Measurements from ENCODE around the gene ETFBKMT. TPM values are rescaled to one million over a fixed set of nuclear protein-coding genes. Genes with fewer than 3 reads are reported as not detected.

ETFBKMT gene
- polyA plus RNA-seq, 1 of the 3 experiments (the other 2 are of a cell fraction), result 1.6 TPM

DNA sequence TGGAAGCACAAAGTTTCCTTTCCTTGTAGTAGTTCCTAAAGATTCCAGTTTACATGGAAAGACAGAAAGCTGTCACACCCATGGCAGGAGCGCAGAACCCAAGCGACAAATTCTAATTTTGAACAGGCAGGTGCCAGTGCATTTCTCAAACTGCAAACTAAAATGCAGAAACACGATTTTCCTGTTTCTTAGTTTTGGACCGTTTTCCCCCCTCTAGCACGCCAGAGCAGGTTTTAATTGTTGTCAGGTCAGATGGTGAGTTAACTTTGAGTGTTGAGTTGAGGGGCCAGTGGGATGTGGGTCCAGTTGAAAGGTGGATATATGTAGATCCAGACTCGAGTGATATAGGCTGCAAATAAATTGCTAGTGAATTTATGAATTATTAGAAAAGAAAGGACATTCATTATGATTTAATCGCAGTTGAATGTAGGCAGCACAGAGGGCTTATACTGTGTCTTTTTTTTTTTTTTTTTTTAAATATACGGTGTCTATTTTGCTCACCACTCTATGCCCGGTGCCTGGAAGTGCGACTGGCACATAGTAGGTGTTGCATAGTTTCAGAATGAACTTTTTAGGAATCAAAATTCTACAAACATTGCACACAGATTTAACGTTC, 909 bp upstream of the ETFBKMT start:
- Histone ChIP-seq H2AFZ (ENCODE audit: low read depth) (peak overlapping the region; percentile 96), H3K9me3 (no peaks in the 10 kb centered on the region), H3K4me3 (ENCODE audit: low read depth in 2 of 2, low read length in 1 of 2) (peak overlapping the region; percentile 80 to 95), H3K27ac (ENCODE audit: low read depth in 2 of 2, low read length in 1 of 2) (peak overlapping the region; percentile 94 to 97; a peak in 3 of 4 replicates), H4K20me1 (ENCODE audit: insufficient read depth) (no peaks in the 10 kb centered on the region), H3K4me2 (peak overlapping the region; percentile 88), H3K79me2 (ENCODE audit: insufficient read depth) (no peaks in the 10 kb centered on the region), H3K9me2 (no peaks in the 10 kb centered on the region), H3F3A (replicated peaks; ENCODE audit: insufficient read depth) (peaks cover 5% of the 10 kb centered on the region), H3K4me1 (ENCODE audit: control insufficient read depth in 1 of 2, insufficient read depth in 2 of 2, low read depth in 1 of 2, low read length in 1 of 2) (peaks cover 4 to 8% of the 10 kb centered on the region in 2 experiments; a peak in 1 of 4 replicates), H3K9ac (peak overlapping the region; percentile 81), H3K27me3 (ENCODE audit: insufficient read depth) (no peaks in the 10 kb centered on the region), H3K36me3 (replicated peaks in 1 of 2; ENCODE audit: control insufficient read depth in 1 of 2, insufficient read depth in 2 of 2, low read length in 1 of 2) (no peaks in the 10 kb centered on the region)
- DNase-seq, result peak; percentile 10
- ChIA-PET CTCF (interaction anchor here (1.0 to 1.9 kb wide), 5 partner anchors 23 to 1014 kb away, joined by 3 to 5 read pairs (median 4); no protein-coding TSS in a partner anchor), POLR2A (interaction anchor here (0.6 to 0.8 kb wide), 2 partner anchors 302 to 737 kb away, joined by 3 to 5 read pairs; no protein-coding TSS in a partner anchor)
- TF ChIP-seq PBX3 (IDR thresholded peaks at IDR 0.05), result no peak
- 0 out of 2 replicates have a peak, but pooled peaks have one; percentile 4 for TF ChIP-seq RFX5 (IDR thresholded peaks at IDR 0.05; ENCODE audit: low read length)
- 19% methylated on average over 11 of the region's 11 CpGs for WGBS (ENCODE audit: low lambda C conversion rate)

DNA sequence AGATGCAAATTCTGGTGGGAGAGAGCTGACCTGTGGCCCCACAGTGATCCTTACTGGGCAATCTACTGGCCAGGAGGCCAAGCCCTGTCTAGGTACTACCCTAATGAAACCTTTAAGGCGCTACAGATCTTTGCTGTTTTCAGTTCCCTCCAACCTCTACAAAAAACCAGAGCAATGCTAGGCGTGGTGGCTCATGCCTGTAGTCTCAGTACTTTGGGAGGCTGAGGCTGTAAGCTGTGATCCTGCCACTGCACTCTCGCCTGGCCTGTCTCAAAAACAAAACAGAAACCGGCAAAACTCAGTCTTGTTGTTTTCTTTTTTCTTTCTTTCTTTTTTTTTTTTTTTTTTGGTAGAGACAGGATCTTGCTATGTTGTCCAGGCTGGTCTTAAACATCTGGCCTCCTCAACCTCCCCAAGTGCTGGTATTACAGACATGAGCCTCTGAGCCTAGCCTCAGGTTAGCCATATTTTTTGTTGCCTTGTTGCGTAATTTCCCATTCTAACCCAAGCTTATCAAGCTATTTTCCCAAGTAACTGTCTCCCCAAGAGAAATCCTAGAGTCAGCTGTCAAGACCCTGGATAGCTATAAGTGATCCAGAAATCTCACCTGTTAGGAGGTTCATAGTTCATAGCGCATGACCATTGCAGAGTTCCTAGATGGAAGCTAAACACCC, 2.8 kb downstream of the ETFBKMT start:
- no peaks in the 10 kb centered on the region for H3K79me2 ChIP-seq (ENCODE audit: insufficient read depth)
- no peak overlapping the region for H3K4me2 ChIP-seq
- no peak for DNase-seq
- no peaks in the 10 kb centered on the region for H3K9me3 ChIP-seq
- peaks cover 5% of the 10 kb centered on the region for H3F3A ChIP-seq (replicated peaks; ENCODE audit: insufficient read depth)
- H3K9ac ChIP-seq, result no peak overlapping the region
- no peaks in the 10 kb centered on the region for H3K27me3 ChIP-seq (ENCODE audit: insufficient read depth)
- H3K4me3 ChIP-seq (ENCODE audit: low read depth in 2 of 2, low read length in 1 of 2), result no peak overlapping the region
- TF ChIP-seq TAF1 (IDR thresholded peaks at IDR 0.05; ENCODE audit: borderline replicate concordance, low read depth, low read length) (no peak), PBX3 (IDR thresholded peaks at IDR 0.05) (no peak), RAD21 (IDR thresholded peaks at IDR 0.05; ENCODE audit: low read length) (no peak)
- H2AFZ ChIP-seq (ENCODE audit: low read depth), result no peak overlapping the region
- WGBS (ENCODE audit: low lambda C conversion rate), result 94% methylated on average over 5 of the region's 6 CpGs
- CTCF ChIA-PET, result interaction anchor here (0.6 to 1.8 kb wide), 3 partner anchors 10 to 645 kb away, joined by 3 to 6 read pairs (median 3); no protein-coding TSS in a partner anchor
- no peaks in the 10 kb centered on the region for H4K20me1 ChIP-seq (ENCODE audit: insufficient read depth)
- POLR2A ChIA-PET, result no interaction called here
- no peaks in the 10 kb centered on the region for H3K9me2 ChIP-seq
- H3K36me3 ChIP-seq (replicated peaks in 1 of 2; ENCODE audit: control insufficient read depth in 1 of 2, insufficient read depth in 2 of 2, low read length in 1 of 2), result peaks cover 0 to 9% of the 10 kb centered on the region in 2 experiments
- peaks cover 4 to 8% of the 10 kb centered on the region in 2 experiments; a peak in 1 of 4 replicates for H3K4me1 ChIP-seq (ENCODE audit: control insufficient read depth in 1 of 2, insufficient read depth in 2 of 2, low read depth in 1 of 2, low read length in 1 of 2)
- no peak overlapping the region for H3K27ac ChIP-seq (ENCODE audit: low read depth in 2 of 2, low read length in 1 of 2)

DNA sequence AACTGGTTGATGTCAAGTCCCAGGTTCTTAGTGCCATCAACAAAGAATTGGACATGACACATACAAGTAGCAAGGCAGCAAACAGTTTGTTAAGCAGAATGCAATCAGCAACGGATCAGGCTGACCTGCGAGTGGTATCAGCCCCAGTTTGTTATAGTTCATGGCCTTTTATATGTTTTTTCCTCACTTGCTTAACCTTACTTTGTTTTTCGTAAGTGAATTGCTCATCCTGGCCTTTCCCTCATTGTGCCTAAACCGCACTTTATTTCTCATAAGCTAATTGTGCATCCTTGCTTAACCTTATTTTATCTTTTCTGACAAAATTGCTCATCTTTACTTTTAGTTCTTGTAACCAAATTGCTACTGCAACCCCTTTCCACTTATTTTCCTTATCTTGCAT, 4.1 kb downstream of the ETFBKMT start:
- H3K79me2 ChIP-seq (ENCODE audit: insufficient read depth), result no peaks in the 10 kb centered on the region
- H3K27ac ChIP-seq (ENCODE audit: low read depth in 2 of 2, low read length in 1 of 2), result no peak overlapping the region
- no peaks in the 10 kb centered on the region for H3K9me3 ChIP-seq
- no peak overlapping the region for H3K4me3 ChIP-seq (ENCODE audit: low read depth in 2 of 2, low read length in 1 of 2)
- H3K4me1 ChIP-seq (ENCODE audit: control insufficient read depth in 1 of 2, insufficient read depth in 2 of 2, low read depth in 1 of 2, low read length in 1 of 2), result peaks cover under 1 to 5% of the 10 kb centered on the region in 2 experiments; a peak in 1 of 4 replicates
- H3K9me2 ChIP-seq, result no peaks in the 10 kb centered on the region
- H3K36me3 ChIP-seq (replicated peaks in 1 of 2; ENCODE audit: control insufficient read depth in 1 of 2, insufficient read depth in 2 of 2, low read length in 1 of 2), result peaks cover 0 to 13% of the 10 kb centered on the region in 2 experiments
- no peaks in the 10 kb centered on the region for H4K20me1 ChIP-seq (ENCODE audit: insufficient read depth)
- no peak overlapping the region for H2AFZ ChIP-seq (ENCODE audit: low read depth)
- POLR2A ChIA-PET, result no interaction called here
- H3K4me2 ChIP-seq, result no peak overlapping the region
- no peak for DNase-seq
- H3K9ac ChIP-seq, result no peak overlapping the region
- 81% methylated on average over 4 of the region's 4 CpGs for WGBS (ENCODE audit: low lambda C conversion rate)
- H3F3A ChIP-seq (replicated peaks; ENCODE audit: insufficient read depth), result peaks cover 8% of the 10 kb centered on the region
- CTCF ChIA-PET, result no interaction called here
- no peaks in the 10 kb centered on the region for H3K27me3 ChIP-seq (ENCODE audit: insufficient read depth)
- TF ChIP-seq, protein P1, sequence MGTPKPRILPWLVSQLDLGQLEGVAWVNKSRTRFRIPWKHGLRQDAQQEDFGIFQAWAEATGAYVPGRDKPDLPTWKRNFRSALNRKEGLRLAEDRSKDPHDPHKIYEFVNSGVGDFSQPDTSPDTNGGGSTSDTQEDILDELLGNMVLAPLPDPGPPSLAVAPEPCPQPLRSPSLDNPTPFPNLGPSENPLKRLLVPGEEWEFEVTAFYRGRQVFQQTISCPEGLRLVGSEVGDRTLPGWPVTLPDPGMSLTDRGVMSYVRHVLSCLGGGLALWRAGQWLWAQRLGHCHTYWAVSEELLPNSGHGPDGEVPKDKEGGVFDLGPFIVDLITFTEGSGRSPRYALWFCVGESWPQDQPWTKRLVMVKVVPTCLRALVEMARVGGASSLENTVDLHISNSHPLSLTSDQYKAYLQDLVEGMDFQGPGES (IDR thresholded peaks at IDR 0.05; ENCODE audit: low read depth, low read length), result no peak
- TF ChIP-seq, protein P2, sequence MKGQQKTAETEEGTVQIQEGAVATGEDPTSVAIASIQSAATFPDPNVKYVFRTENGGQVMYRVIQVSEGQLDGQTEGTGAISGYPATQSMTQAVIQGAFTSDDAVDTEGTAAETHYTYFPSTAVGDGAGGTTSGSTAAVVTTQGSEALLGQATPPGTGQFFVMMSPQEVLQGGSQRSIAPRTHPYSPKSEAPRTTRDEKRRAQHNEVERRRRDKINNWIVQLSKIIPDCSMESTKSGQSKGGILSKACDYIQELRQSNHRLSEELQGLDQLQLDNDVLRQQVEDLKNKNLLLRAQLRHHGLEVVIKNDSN (IDR thresholded peaks at IDR 0.05; ENCODE audit: borderline replicate concordance, low read depth), result no peak
- TF ChIP-seq SMC3 (IDR thresholded peaks at IDR 0.05; ENCODE audit: low read depth, low read length), result no peak
- no peak for TF ChIP-seq FOXJ3 (CRISPR knock-in tag; IDR thresholded peaks at IDR 0.05)
- TF ChIP-seq GATA2 (CRISPR knock-in tag; IDR thresholded peaks at IDR 0.05), result no peak
- no peak for TF ChIP-seq SIN3A (IDR thresholded peaks at IDR 0.05; ENCODE audit: borderline replicate concordance, low read depth, low read length)
- no peak for TF ChIP-seq ELF1 (IDR thresholded peaks at IDR 0.05)
- TF ChIP-seq, protein P3, sequence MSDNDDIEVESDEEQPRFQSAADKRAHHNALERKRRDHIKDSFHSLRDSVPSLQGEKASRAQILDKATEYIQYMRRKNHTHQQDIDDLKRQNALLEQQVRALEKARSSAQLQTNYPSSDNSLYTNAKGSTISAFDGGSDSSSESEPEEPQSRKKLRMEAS (IDR thresholded peaks at IDR 0.05; ENCODE audit: low read depth), result no peak
- no peak for TF ChIP-seq CTCF (IDR thresholded peaks at IDR 0.05)
